Limb (tissue), 2 donors: ENCODE results near the gene PIGX.

ENCODE experiments used
- DNase-seq, 2 donors: peaks; one replicate each; pipeline ENCODE4 v3.0.0-alpha.2; 2016; ENCODE audit errors: extremely low spot score in 2 of 2

PIGX gene

GRCh38 chr3:196711838-196712513 lies at the start of gene PIGX, which contains the start of gene CEP19:
Gene PIGX, plus strand, starts transcription at chr3:196712377.
Gene CEP19, minus strand, starts transcription at chr3:196712250. Its CDS starts 3,593 bp downstream, at chr3:196708657.
- peak; percentile 83 to 94 for DNase-seq

DNA sequence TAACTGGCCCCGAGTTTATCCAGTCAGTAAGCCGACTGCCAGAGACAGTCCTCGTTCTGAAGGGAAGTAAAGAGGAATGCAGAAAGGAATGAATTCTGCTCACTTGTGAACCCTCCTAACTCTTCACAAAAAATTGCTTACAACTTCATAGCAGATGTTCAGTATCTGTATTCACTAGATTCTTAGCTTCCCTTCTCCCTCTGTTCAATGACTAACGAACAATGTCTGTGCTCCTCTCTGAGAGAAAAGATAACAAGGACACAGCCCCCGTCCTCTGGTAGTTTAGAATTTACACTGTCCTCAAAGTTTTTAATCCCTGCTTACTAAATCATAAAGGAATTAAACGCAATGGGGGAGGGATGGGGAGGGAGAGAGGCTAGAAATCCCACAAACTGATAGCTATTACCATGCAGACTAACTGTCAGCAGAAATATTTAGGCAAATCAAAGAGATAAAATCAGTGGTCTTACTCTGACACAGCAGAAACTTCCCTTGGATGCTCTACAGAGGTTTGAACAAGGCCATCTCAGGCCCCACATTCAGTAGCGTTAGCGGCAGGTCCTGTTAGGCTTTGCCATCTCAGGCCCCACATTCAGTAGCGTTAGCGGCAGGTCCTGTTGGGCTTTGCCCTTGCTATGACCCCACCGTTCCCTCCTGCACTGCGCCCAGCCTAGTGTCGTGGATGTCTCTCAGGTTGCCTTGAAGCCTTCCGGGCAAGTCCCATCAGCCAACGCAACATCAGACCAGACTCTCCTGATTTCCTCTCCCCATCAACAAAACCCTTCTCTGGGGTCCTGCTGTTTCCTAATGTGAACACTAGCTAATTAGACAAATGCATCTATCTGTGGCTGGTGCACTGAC lies 49.2 kb upstream of the PIGX start:
- DNase-seq = no peak

- peak in 1 of 2 donors; percentile 38 for DNase-seq
These were observed 45.9 kb upstream of the PIGX start for GRCh38 chr3:196666001-196666867.

DNA sequence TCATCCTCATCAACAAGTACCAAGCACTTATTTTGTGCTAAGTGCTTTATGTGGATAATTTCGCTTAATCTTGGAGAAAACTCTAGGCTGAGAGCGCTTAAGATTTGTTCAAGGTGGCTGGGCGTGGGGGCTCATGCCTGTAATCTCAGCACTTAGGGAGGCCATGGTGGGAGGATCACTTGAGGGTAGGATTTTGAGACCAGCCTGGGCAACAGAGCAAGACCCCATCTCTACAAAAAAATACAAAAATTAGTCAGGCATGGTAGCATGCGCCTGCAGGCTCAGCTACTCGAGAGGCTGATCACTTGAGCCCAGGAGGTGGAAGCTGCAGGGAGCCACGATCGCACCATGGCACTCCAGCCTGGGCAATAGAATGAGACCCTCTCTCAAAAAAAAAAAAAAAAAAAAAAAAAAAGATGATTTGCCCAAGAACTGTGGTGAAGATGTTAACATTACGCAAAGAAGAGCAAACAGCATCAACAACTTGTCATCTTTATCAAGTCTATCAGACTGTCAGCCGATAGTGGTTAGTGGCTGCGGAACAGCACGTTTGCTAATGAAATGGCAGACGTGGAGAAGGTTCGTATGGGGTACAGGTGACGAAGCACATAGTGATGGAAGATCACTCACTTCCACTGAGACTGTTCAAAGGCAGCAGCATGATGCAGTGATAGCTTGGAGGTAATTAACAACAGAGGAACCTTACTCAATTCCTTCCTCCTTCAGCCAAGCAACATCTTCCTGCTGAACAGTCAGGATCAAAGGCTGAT lies 44.9 kb upstream of the PIGX start:
- DNase-seq = no peak

DNA sequence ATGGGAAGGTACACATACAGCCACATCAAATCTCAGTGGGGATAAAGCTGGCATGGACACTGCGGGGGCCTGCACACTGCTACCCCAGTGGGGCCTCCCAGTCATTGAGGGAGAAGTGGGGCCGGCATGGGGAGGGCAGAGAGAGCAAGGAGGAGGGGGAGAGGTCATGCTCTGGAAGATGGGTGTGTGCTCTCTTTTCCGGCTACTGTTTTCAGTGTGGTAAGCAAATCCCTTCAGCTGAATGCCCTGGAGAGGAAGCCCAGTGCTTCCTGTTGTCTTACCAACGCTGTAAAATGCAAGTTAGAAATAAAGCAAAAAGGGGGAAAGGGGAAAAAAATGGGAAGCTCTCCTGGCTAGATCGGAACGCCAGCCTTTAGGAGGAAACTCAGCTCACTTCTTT lies 41.8 kb upstream of the PIGX start:
- no peak for DNase-seq

DNA sequence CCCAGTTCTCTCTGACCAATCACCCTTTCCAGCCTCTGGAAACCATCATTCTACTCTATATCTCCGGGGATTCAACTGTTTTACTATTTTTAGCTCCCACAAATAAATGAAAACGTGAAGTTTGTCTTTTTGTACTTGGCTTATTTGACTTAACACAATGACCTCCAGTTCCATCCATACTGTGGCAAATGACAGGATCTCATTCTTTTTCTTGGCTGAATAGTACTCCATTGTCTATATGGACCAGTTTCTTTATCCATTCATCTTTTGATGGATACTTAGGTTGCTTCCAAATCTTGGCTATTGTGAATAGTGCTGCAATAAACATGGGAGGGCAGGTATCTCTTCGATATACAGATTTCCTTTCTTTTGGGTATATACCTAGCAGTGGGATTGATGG lies 38.5 kb upstream of the PIGX start:
- DNase-seq = no peak

DNA sequence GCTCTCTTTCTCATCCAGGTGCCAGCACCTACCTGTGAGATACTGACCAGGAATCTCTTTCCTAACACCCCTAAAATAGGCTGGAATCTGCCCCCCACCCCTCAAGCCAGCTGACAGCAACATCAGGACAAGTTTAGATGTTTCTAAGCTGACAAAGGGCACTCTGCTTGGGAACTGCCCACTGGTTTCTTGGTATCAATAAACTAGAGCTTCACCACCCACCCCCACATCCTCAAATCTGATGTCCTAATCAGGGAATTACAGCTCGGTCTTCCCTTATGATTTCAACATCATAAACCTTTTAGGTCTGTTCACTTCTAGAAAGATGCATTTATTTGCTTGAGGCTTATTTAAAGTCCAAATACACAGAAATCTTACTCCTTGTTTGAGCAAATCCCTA lies 34.8 kb upstream of the PIGX start:
- DNase-seq = no peak

- DNase-seq = no peak
These were observed 34.2 kb upstream of the PIGX start for GRCh38 chr3:196677931-196678330.

GRCh38 chr3:196684548-196685407 lies 27.4 kb upstream of the PIGX start:
- DNase-seq = peak; percentile 55 to 71

GRCh38 chr3:196686436-196686835 lies 25.7 kb upstream of the PIGX start:
- DNase-seq = no peak

GRCh38 chr3:196688349-196688748 lies 23.8 kb upstream of the PIGX start:
- no peak for DNase-seq

GRCh38 chr3:196689941-196690660 lies 22.1 kb upstream of the PIGX start:
- no peak for DNase-seq

GRCh38 chr3:196691386-196691785 lies 20.8 kb upstream of the PIGX start:
- DNase-seq = no peak

DNA sequence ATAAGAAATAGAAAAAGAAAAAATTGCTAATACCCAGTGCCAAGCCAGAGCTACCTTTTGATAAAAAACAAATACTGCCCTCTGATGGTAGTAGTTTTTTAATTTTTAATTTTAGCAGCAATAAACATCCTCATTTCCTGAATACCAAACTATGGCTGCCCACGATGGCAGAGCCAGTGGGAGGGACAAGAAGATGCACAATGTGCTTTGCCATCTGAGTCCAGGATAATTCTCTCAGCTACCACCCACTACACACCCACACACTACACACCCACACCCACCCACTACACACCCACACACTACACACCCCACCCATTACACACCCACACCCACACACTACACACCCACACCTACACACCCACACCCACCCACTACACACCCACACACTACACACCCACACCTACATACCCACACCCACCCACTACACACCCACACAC lies 18.0 kb upstream of the PIGX start:
- no peak for DNase-seq

- no peak for DNase-seq
These were observed 17.0 kb upstream of the PIGX start for GRCh38 chr3:196694941-196695848.

- no peak for DNase-seq
These were observed 16.3 kb upstream of the PIGX start for GRCh38 chr3:196695849-196696226.

GRCh38 chr3:196697270-196697669 lies 14.9 kb upstream of the PIGX start:
- no peak for DNase-seq

DNA sequence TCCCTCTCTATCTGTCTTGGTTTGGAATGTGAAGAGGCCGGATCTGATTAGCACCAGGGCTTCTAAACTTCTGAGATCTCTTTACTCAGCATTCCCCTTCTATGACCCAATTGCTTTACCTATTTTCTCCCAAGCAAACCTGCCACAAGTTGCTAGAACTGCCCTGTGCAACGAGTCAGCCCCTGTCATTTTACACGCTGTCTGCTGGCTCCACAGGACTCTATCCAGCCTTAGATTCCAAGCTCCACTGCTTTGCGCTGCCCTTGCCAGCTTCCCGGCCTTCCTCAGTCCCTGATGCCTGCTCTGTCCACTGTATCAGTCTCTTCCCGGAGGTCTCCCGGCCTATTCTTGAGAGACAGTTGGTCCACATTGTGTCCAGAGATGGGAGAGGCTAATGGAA lies 12.4 kb upstream of the PIGX start:
- DNase-seq = no peak
